A549 (cell line): ENCODE results near the gene INTS6L. TPM values are rescaled to one million over a fixed set of nuclear protein-coding genes. Genes with fewer than 3 reads are reported as not detected.
A peak's percentile ranks its signal among the peaks of the same experiment; 100 is the strongest.

Experiments
- ATAC-seq, 2 experiments: fragments of 200-7000 bp in 1 of 2; fragments of >200 bp in 1 of 2; cut with Nextera tagmentation in 1 of 2; cut with Tn5 transposase in 1 of 2; 3 replicates each; pipeline versions ENCODE4 v1.8.0 to v1.9.1; 2018 to 2020; ENCODE audit warnings: mild to moderate bottlenecking in 1 of 2, moderate library complexity in 1 of 2
- CTCF ChIA-PET: fragments of 300-600 bp; sonication (Branson Sonifier 250); formaldehyde crosslinking; extraction: SDS; loops from one replicate; lab custom pipeline; 2021; ENCODE audit warnings: antibody characterized with exemption, inconsistent platforms; lab: Yijun Ruan, JAX
- POLR2A ChIA-PET: fragments of 350-600 bp; formaldehyde crosslinking; extraction: SDS; loops from one replicate; lab custom pipeline; 2021; ENCODE audit warnings: antibody characterized with exemption, inconsistent platforms; lab: Yijun Ruan, JAX
- DNase-seq, 2 experiments: peaks; one replicate each; pipeline versions ENCODE4 v3.0.0 to v3.0.0-alpha.2; 2011 to 2016; ENCODE audit warnings: low read depth in 1 of 2, low spot score in 1 of 2
- FAIRE-seq: peaks from 2 replicates; lab custom pipeline; 2011; peaks lifted over from hg19 to GRCh38; lab: Jason Lieb, UNC
- H3K27ac ChIP-seq, 2 experiments: fragments of >200 bp; sonication (Bioruptor Twin); formaldehyde crosslinking; 3 replicates each; pipeline ENCODE4 v1.5.1; 2016 to 2017
- H3K4me1 ChIP-seq: fragments of >200 bp; sonication (Bioruptor Twin); formaldehyde crosslinking; 3 replicates; pipeline ENCODE4 v1.6.1; 2016
- H3K4me2 ChIP-seq: fragments of >200 bp; sonication (Bioruptor Twin); formaldehyde crosslinking; 3 replicates; pipeline ENCODE4 v1.6.1; 2016
- H3K4me3 ChIP-seq: fragments of >200 bp; sonication (Bioruptor Twin); formaldehyde crosslinking; 3 replicates; pipeline ENCODE4 v1.5.1; 2016
- H3K9me3 ChIP-seq: fragments of >200 bp; sonication (Bioruptor Twin); formaldehyde crosslinking; 3 replicates; pipeline ENCODE4 v1.6.1; 2016
- BCL3 ChIP-seq: fragments of >200 bp; sonication (Bioruptor Twin); formaldehyde crosslinking; IDR thresholded peaks from 3 replicates; pipeline ENCODE4 v1.6.1; 2016
- CEBPB ChIP-seq, 2 experiments: fragments of >200 bp in 1 of 2; sonication (Bioruptor Twin) in 1 of 2; formaldehyde crosslinking in 1 of 2; IDR thresholded peaks; 2 replicates each; pipeline ENCODE4 v1.6.1; 2012 to 2016
- E2F6 ChIP-seq: IDR thresholded peaks from 2 replicates; pipeline ENCODE4 v1.6.1; 2012; ENCODE audit warnings: low read depth, borderline replicate concordance
- EP300 ChIP-seq, 2 experiments: fragments of >200 bp; sonication (Bioruptor Twin); formaldehyde crosslinking; IDR thresholded peaks; 2 replicates in 1 of 2; 3 replicates in 1 of 2; pipeline ENCODE4 v1.6.1; 2016 to 2017
- ESRRA ChIP-seq: fragments of 150-350 bp; IDR thresholded peaks from 2 replicates; pipeline ENCODE4 v1.6.1; 2014; ENCODE audit warnings: mild to moderate bottlenecking, low read length, borderline replicate concordance
- HDAC2 ChIP-seq: fragments of 200-600 bp; sonication (generic); IDR thresholded peaks from 2 replicates; pipeline ENCODE4 v1.6.1; 2016
- HOXB13 ChIP-seq: fragments of 250-450 bp; sonication (Bioruptor Pico); IDR thresholded peaks from 2 replicates; pipeline ENCODE4 v1.5.0; 2020; ENCODE audit warnings: low read depth, mild to moderate bottlenecking, moderate library complexity
- KDM1A ChIP-seq: fragments of 200-600 bp; sonication (generic); IDR thresholded peaks from 2 replicates; pipeline ENCODE4 v1.6.1; 2016; ENCODE audit warnings: low read depth, mild to moderate bottlenecking
- MAFK ChIP-seq: fragments of 450-650 bp; IDR thresholded peaks from 2 replicates; pipeline ENCODE4 v1.6.1; 2014; ENCODE audit not compliant: partially characterized antibody
- MYC ChIP-seq: IDR thresholded peaks from 2 replicates; pipeline ENCODE4 v1.6.1; 2012; ENCODE audit warnings: mild to moderate bottlenecking, inconsistent platforms, low read length, improper control_type of control experiment, borderline replicate concordance
- NFE2L2 ChIP-seq: fragments of 150-350 bp; conservative IDR thresholded peaks from 2 replicates; pipeline ENCODE4 v1.6.1; 2014; ENCODE audit warnings: low read length
- RNF2 ChIP-seq: fragments of 200-600 bp; sonication (generic); IDR thresholded peaks from 2 replicates; pipeline ENCODE4 v1.6.1; 2016; ENCODE audit warnings: low read depth, mild to moderate bottlenecking, antibody characterized with exemption, moderate library complexity, borderline replicate concordance
- USF2 ChIP-seq: fragments of 450-650 bp; IDR thresholded peaks from 2 replicates; pipeline ENCODE4 v1.6.1; 2014; ENCODE audit warnings: antibody characterized with exemption
- ZSCAN20 ChIP-seq: fragments of 250-450 bp; sonication (Bioruptor Pico); IDR thresholded peaks from 2 replicates; pipeline ENCODE4 v1.8.0; 2022; ENCODE audit warnings: mild to moderate bottlenecking, moderate library complexity
- WGBS: methylation state at CpG from one replicate; pipeline ENCODE4 v1.1.6; 2017; ENCODE audit errors: missing lambda C conversion rate; 5-methylcytosine and 5-hydroxymethylcytosine counted together
- polyA plus RNA-seq, 4 experiments: library from polyadenylated mRNA; depleted of rRNA in 3 of 4; stranded (reverse); fragments of >200 nt; fragmentation: RNase III in 1 of 4; extraction: RNeasy Plus Mini Kit Qiagen cat#74134 plus additional on column Dnase treatment in 1 of 4; gene quantifications; 2 replicates in 3 of 4; 3 replicates in 1 of 4; pipeline ENCODE4 v1.2.3, GENCODE V29; 2011 to 2017
- TF ChIP-seq, protein P1 (sequence below): fragments of 200-600 bp; sonication (generic); IDR thresholded peaks from 2 replicates; pipeline ENCODE4 v1.6.1; 2016; ENCODE audit warnings: antibody characterized with exemption, mild to moderate bottlenecking, moderate library complexity
- TF ChIP-seq, protein P2 (sequence below): IDR thresholded peaks from 2 replicates; pipeline ENCODE4 v1.6.1; 2012

The INTS6L gene
- polyA plus RNA-seq, 2 of the 4 experiments (the other 2 are of a cell fraction), result 0.19 to 0.40 TPM

GRCh38 chrX:135477576-135477975 lies 42.9 kb upstream of the INTS6L start (continued):
- TF ChIP-seq, protein P1, sequence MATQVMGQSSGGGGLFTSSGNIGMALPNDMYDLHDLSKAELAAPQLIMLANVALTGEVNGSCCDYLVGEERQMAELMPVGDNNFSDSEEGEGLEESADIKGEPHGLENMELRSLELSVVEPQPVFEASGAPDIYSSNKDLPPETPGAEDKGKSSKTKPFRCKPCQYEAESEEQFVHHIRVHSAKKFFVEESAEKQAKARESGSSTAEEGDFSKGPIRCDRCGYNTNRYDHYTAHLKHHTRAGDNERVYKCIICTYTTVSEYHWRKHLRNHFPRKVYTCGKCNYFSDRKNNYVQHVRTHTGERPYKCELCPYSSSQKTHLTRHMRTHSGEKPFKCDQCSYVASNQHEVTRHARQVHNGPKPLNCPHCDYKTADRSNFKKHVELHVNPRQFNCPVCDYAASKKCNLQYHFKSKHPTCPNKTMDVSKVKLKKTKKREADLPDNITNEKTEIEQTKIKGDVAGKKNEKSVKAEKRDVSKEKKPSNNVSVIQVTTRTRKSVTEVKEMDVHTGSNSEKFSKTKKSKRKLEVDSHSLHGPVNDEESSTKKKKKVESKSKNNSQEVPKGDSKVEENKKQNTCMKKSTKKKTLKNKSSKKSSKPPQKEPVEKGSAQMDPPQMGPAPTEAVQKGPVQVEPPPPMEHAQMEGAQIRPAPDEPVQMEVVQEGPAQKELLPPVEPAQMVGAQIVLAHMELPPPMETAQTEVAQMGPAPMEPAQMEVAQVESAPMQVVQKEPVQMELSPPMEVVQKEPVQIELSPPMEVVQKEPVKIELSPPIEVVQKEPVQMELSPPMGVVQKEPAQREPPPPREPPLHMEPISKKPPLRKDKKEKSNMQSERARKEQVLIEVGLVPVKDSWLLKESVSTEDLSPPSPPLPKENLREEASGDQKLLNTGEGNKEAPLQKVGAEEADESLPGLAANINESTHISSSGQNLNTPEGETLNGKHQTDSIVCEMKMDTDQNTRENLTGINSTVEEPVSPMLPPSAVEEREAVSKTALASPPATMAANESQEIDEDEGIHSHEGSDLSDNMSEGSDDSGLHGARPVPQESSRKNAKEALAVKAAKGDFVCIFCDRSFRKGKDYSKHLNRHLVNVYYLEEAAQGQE, result peak; percentile 83
- TF ChIP-seq HDAC2 (no peak), CEBPB (IDR thresholded peaks at IDR 0.05) (no peak), MAFK (no peak), ZSCAN20 (CRISPR knock-in tag) (no peak)

DNA sequence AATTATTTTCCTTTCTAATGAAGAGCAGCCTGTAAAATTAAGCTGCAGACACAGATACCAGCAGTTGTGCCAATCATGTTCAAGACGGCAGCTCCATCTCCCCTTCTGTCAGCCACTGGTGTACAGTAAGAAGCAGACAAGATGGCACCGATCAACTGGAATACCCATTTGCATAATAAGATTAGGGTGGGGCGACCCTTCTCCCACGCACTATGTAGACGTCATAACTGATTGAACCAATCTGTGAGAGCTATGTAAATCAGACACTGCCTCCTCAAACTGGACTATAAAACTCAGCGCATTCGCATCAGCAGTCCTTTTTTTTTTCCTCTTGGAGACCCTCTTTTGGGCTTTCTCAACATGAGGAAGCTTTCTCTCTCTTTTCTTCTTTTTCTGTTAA lies 40.4 kb upstream of the INTS6L start:
- no peak for ATAC-seq
- WGBS, result 37% methylated on average over 7 of the region's 7 CpGs
- Histone ChIP-seq H3K4me3 (no peak overlapping the region), H3K4me1 (no peaks in the 10 kb centered on the region), H3K27ac (no peak overlapping the region), H3K9me3 (no peaks in the 10 kb centered on the region), H3K4me2 (no peak overlapping the region)
- TF ChIP-seq NFE2L2 (no peak), ESRRA (no peak), RNF2 (no peak), MYC (no peak), HOXB13 (CRISPR knock-in tag) (no peak), BCL3 (no peak), EP300 (IDR thresholded peaks at IDR 0.05) (no peak), USF2 (no peak), E2F6 (no peak), KDM1A (no peak)
- TF ChIP-seq, protein P2, sequence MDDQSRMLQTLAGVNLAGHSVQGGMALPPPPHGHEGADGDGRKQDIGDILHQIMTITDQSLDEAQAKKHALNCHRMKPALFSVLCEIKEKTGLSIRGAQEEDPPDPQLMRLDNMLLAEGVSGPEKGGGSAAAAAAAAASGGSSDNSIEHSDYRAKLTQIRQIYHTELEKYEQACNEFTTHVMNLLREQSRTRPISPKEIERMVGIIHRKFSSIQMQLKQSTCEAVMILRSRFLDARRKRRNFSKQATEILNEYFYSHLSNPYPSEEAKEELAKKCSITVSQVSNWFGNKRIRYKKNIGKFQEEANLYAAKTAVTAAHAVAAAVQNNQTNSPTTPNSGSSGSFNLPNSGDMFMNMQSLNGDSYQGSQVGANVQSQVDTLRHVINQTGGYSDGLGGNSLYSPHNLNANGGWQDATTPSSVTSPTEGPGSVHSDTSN, result no peak
- TF ChIP-seq, protein P1, result no peak
- peak; percentile 65 for FAIRE-seq
- DNase-seq, result no peak
- CTCF ChIA-PET, result no interaction called here
- POLR2A ChIA-PET, result no interaction called here
